Skin epidermis (tissue), 12 donors: Measurements from ENCODE around the gene RPL13.
"Not testable (repeated sequence)": the region's sequence is repeated elsewhere in the genome, so short reads cannot be mapped to it uniquely, and the experiment has no call there.

Experiments
- H3K27ac ChIP-seq, 21 experiments: fragments of 200-600 bp; sonication (generic) in 11 of 21; one replicate each; pipeline ENCODE4 v1.5.0; 2020; ENCODE audit warnings: mild to moderate bottlenecking in 3 of 21, inconsistent platforms in 2 of 21, moderate library complexity in 2 of 21
- H3K4me3 ChIP-seq, 7 experiments: fragments of 200-600 bp; sonication (generic) in 2 of 7; one replicate each; pipeline ENCODE4 v1.5.0; 2020; ENCODE audit warnings: inconsistent platforms in 2 of 7, mild to moderate bottlenecking in 2 of 7, moderate library complexity in 1 of 7

RPL13 gene

GRCh38 chr16:89573826-89574680, 13.6 kb downstream of the RPL13 start:
- Histone ChIP-seq H3K4me3 (peak overlapping the region in 4 of 7 experiments; percentile 11 to 33 (median 24)), H3K27ac (peak overlapping the region in 1 of 21 experiments; percentile 4)

GRCh38 chr16:89574681-89575246, 14.3 kb downstream of the RPL13 start:
- peak overlapping the region in 2 of 21 experiments; percentile 4 for H3K27ac ChIP-seq
- H3K4me3 ChIP-seq: peak overlapping the region; percentile 2 to 33 (median 19)

GRCh38 chr16:89575247-89576152, 15.0 kb downstream of the RPL13 start, which contains the start of gene CPNE7:
Gene CPNE7 (plus strand): TSS chr16:89575758. CDS start chr16:89575898, 140 bp downstream.
- Histone ChIP-seq H3K27ac (peak within 1 kb of the TSS in 2 of 21 experiments; percentile 4), H3K4me3 (peak within 1 kb of the TSS; percentile 2 to 33 (median 19))

- no peak overlapping the region for H3K27ac ChIP-seq
- H3K4me3 ChIP-seq: peak overlapping the region in 4 of 7 experiments; percentile 16 to 33 (median 28)
Observed at GRCh38 chr16:89576153-89577054, 15.9 kb downstream of the RPL13 start.

GRCh38 chr16:89577055-89577759, 16.7 kb downstream of the RPL13 start:
- Histone ChIP-seq H3K27ac (no peak overlapping the region), H3K4me3 (no peak overlapping the region)

- no peak overlapping the region for H3K27ac ChIP-seq
- H3K4me3 ChIP-seq: no peak overlapping the region
Observed at GRCh38 chr16:89579351-89579750, 18.9 kb downstream of the RPL13 start.

GRCh38 chr16:89581045-89581695, 20.7 kb downstream of the RPL13 start:
- H3K27ac ChIP-seq: no peak overlapping the region
- H3K4me3 ChIP-seq: no peak overlapping the region

- Histone ChIP-seq H3K27ac (peak overlapping the region in 4 of 21 experiments; percentile 2 to 65 (median 36)), H3K4me3 (no peak overlapping the region)
Observed at GRCh38 chr16:89581861-89582563, 21.5 kb downstream of the RPL13 start.

- Histone ChIP-seq H3K27ac (peak overlapping the region in 4 of 21 experiments; percentile 2 to 65 (median 36)), H3K4me3 (no peak overlapping the region)
Observed at GRCh38 chr16:89582614-89583196, 22.2 kb downstream of the RPL13 start.

- H3K4me3 ChIP-seq: no peak overlapping the region
- H3K27ac ChIP-seq: no peak overlapping the region
Observed at GRCh38 chr16:89583197-89583894, 22.9 kb downstream of the RPL13 start.

GRCh38 chr16:89583895-89584644, 23.6 kb downstream of the RPL13 start:
- Histone ChIP-seq H3K27ac (no peak overlapping the region), H3K4me3 (no peak overlapping the region)

- no peak overlapping the region for H3K27ac ChIP-seq
- no peak overlapping the region for H3K4me3 ChIP-seq
Observed at GRCh38 chr16:89584768-89585549, 24.5 kb downstream of the RPL13 start.

- H3K4me3 ChIP-seq: no peak overlapping the region
Observed at GRCh38 chr16:89586218-89586617, 25.7 kb downstream of the RPL13 start.

GRCh38 chr16:89586853-89587252, 26.4 kb downstream of the RPL13 start:
- Histone ChIP-seq H3K27ac (no peak overlapping the region), H3K4me3 (no peak overlapping the region)

More at GRCh38 chr16:89586218-89586617, 25.7 kb downstream of the RPL13 start:
- H3K27ac ChIP-seq: no peak overlapping the region

GRCh38 chr16:89587676-89588075, 27.2 kb downstream of the RPL13 start:
- H3K27ac ChIP-seq, H3K4me3 ChIP-seq: not testable (repeated sequence)
